HG02885 (cell line): ENCODE results near the gene STC2.
"Not testable (repeated sequence)": the region's sequence is repeated elsewhere in the genome, so short reads cannot be mapped to it uniquely, and the experiment has no call there.

ENCODE experiments used
- ATAC-seq: cut with Tn5 transposase; IDR thresholded peaks from one replicate; pipeline ENCODE4 v1.9.1; 2021; ENCODE audit warnings: mild to moderate bottlenecking; ENCODE audit not compliant: unreplicated experiment, poor library complexity

Gene STC2, protein sequence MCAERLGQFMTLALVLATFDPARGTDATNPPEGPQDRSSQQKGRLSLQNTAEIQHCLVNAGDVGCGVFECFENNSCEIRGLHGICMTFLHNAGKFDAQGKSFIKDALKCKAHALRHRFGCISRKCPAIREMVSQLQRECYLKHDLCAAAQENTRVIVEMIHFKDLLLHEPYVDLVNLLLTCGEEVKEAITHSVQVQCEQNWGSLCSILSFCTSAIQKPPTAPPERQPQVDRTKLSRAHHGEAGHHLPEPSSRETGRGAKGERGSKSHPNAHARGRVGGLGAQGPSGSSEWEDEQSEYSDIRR

DNA sequence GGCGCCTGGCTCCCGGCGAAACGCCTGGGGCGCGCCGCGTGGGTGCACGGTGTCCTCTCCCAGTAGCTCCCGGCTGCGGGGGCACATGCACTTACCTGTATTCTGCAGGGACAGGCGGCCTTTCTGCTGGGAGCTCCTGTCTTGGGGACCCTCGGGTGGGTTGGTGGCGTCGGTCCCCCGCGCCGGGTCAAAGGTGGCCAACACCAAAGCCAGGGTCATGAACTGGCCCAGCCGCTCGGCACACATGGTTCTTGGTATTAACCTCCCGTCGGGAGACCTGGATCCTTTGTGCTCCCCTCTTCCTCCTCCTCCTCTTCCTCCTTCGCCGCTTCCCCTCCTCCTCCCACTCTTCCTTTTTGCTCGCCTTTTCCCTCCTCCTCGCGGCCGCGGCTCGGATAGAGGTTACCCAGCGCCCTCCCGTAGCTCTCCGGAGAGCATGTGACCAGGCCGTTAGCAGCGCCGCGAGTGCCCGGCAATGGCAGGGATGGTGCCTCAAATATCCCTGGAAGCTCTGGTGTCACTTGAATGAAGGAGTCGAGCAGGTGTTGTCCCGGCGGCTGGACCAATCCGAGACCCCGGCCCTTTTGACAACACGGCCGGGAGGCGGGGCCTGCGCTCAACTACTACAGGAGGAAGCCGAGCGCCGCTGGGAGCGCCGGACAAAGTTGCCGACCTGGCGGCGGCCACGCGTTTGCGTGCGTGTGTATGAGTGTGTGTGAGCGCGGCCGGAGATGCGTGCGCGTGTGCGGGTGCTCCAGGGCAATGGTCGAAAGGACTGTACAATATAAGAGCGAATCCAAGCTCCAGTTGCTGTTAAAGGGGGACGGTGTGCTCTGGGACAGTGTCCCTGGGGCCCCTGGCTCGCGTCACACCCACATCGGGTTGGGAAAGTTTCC, at the start of gene STC2:
Gene STC2, minus strand, starts transcription at position 467 of the 896 bp plus-strand sequence. Its CDS starts 221 bp downstream, at position 246.
- peak; percentile 54 for ATAC-seq

DNA sequence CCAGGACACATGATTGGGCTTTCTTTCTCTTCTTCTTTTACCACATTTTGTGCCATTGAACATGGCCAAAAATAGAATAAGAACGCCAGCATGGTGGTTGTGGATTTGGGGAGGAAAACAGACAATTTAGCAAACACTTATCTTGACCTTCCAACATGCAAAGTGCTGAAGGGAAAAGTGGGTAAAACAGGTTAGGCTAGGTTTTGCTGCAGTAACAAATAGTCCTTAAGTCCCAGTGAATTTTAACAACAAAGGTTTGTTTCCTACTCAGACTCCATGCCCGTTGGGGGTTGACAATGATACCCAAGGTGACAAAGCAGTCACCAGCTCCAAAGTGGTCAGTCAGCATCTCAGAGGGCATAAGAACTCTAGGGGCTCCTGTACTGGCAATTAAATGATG, 43.2 kb upstream of the STC2 start:
- ATAC-seq: no peak

DNA sequence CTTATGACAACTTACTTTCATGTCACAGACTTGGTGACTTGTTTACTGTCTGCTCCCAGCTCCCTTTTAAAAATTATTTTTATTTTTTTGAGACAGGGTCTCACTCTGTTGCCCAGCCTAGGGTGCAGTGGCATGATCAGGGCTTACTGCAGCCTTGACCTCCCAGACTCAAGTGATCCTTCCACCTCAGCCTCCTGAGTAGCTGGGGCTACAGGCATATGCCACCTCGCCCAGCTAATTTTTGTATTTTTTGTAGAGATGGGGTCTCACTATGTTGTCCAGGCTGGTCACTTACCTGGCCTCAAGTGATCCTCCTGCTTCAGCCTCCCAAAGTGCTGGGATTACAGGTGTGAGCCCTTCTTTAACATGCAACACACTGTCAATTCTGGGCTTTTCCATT, 35.2 kb upstream of the STC2 start:
- ATAC-seq: not testable (repeated sequence)

DNA sequence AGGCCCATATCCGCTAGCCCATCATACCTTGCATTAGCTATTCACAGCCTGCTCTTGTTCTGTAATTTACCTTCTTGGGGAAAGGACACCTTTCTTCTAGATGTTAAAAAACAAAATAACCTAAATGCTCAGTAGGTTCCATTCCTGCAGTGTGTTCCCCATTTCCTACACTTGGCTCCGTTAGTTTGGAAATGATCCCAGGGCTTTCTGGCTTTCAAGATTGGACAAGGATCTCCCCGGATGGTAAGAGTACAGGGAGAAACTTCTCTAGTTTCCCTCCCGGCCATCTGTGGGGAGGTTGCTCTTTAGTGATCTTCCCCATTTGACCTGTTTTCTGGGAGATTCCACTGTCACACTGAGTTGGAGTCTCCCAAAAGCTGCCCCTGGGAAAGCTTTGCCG, 27.3 kb upstream of the STC2 start:
- ATAC-seq: no peak

DNA sequence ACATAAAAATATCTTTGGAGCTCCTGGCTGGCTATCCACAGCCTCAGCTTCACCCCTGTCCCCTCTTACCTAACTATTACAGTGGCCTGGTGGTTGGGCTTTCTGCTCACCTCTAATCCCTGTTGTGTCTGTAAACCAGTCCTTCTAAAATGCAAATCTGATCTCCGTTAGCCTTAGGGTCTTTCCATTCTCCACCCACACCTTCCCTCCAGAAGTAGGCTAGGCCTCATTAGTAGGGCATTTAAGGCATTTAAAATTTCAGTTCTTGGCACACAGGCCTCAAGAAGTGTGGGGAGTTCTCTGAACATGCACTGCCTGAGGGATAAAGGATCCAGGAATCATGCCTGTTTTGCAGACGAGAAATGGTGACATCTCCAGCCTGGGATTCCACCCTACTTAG, 26.4 kb upstream of the STC2 start:
- no peak for ATAC-seq

DNA sequence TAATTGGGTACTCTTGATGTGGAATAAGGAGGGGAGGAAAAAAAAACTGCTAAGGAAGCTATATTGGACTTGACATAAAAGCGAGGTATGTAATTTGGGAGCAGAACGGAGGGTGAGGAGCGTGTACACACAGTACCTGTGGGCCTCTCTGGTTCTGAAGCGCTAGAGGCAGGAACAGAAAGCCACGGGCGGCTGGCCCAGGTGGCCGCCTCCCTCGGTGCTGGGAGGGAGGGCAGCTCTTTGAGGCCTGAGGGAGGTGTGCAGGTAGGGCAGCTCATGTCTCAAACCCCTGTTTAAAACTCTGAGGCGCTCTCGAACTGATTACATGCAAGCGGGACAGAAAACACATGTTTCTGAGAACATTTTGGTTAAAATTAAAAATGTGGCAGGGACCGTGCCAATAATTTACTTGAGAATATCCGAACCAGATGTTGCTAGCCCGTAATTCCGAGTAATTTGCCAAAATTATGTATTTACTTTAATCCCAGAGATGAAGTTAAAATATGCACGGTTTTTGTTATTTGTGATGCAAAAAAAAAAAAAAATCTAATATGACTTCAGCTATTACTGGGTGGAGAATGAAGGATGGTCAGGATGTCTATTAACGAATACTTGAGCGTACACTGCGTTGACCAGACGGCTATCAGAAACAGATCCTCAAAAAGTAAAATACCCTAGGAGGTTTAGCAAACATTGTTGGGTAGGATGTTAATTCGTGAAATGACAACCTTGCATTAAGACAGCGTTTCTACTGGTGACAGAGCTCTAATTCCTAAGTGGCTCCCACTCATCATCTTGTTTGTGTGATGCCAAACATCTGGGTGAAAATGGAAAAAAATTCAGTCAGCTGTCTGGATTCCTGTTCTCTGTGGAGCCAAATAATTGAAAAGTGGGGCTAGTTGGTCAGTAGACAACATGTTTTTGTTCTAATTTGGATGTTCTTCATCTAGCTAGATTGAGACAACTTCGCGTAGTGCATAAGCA, 24.4 kb upstream of the STC2 start:
- no peak for ATAC-seq

DNA sequence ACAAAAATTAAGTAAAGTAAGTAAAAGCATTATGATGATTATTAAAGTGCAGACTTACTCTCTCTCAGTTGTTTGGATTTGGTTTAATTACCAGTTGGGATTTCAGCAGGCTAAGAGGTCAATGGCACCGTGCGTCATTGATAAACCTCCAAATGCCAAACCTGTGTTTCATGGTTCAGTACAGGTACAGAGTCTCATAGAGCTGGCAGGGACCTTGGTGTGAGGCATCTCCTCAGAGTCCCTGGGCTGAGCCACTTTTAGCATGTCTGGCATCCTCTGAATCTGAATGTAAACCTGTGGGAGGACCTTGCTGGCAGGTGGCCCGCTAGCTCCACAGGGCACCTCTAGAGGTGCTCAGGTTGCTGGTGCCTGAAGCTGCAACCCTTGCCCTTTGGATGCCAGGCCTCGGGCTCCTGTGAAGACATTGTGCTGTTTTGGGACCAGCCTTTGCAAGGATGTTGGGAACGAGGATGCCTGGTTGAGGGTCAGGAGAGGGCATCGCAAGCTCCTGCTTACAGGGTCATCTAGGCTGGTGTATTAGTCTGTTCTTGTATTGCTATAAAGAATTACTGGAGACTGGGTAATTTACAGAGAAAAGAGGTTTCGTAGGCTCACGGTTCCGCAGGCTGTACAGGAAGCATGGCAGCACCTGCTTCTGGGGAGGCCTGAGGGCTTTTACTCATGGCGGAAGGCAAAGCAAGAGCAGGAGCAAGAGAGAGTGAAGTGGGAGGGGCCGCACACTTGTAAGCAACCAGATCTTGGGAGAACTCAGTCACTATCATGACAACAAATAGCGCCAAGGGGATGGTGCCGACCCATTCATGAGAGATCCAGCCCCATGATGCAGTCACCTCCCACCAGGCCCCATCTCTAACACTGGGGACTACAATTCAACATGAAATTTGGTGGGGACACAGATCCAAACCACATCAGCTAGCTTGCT, 14.9 kb upstream of the STC2 start:
- ATAC-seq: no peak

DNA sequence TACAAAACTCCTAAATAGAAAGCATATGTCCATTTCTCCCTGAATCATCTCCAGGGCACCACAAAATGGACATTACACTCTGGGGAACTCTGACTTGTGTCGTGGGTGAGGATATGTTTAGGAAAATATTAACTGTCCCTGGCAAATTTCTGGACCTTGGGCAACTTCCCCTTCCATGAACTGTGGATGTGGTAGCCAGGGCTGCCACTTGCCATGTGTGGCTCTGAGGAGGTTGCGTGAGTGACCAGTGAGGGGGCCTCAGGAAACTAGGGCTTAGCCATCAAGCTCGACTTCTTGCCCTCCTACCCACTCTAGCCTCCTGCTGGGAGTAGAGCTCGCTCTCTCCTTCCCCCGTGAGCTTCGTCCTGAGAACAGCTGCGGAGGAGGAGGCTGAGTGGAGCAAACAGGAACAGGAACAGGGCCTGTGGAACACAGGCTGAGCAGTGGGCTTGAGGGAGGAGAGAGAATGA, 13.8 kb upstream of the STC2 start:
- no peak for ATAC-seq

DNA sequence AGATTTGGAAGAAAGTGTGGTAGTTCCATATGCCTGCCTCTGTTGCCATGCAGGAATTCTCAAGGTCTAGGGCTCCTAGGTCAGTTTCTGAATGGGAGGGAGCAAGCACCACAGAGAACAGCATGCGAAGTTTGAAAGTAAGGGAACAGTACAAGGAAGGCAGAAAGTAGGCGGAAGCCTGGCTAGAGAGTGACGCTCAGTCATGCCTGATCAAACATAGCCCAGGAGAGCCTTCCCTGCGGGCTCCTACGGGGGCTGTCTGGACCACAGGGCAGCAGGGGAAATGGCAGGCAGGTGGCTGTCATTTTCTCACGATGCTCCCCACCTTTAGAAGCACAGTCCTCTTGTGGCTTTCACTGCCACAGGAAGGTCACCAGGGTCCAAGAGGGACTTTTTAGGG, 12.8 kb upstream of the STC2 start:
- ATAC-seq: no peak

DNA sequence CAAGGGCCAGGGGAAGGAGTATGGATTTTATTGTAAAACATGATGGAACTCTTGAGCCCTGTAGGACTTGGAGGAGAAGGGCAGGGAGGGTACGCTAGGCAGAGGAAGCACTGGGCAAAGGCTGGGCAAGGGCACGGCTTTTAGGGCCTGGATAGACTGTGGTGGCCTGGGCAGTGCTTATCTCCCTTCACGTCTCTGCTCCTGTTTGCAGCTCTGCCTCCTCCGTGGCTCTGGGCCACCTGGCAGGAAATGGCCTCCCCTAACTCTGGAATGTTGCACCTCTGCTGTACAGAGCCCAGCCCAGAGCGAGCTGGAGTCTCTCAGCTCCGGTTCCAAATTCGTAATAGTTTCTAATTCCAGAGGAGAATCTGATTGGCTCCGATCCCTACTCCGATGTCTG, 12.2 kb upstream of the STC2 start:
- ATAC-seq: no peak

DNA sequence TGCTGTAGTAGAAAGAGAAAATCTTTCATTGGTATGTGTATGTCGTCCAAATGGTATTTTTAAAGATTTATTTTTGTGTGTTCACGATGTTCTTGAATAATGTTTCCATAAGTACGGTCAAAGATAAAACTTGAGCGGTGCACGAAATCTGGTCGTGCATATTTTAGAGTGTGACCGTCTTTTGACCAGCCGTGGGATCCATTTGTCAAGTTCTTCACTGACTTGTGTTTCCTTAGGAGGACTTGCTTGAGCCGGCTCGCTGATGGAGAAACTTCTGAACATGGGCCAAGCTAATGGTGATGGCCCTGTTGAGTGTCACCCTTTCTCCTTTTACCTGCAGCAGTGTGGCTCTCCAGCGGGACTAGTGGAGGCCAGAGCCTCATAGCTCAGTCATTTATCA, 11.1 kb upstream of the STC2 start:
- no peak for ATAC-seq

DNA sequence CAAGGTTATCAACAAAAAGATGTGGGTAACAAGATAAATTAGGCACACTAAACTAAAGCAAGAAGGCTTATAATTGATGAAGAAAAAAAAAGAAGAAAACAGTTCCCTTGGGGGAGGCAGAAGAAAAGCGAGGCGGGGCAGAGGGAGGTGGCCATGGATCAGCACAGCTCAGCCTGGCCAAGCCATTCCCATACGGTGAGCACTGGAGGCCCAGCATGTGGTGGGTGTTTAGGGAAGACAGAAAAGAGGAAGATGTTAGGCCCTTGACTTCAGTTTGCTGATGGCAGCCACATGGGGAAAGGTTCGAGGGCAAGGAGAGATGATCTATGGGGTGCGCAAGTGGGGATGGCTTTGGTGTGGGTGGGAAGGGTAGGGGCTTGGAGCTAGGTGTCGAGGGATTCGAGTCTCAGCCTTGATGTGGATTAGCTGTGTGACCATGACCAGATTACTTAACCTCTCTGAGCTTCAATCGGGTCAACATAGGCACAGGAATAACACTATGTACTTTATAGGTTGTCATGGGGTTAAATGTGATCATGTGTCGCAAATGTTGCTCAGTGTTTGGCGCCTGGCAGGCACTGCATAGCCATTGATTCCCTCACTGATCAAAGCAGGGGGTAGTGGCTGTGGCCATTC, 10.3 kb upstream of the STC2 start:
- no peak for ATAC-seq

DNA sequence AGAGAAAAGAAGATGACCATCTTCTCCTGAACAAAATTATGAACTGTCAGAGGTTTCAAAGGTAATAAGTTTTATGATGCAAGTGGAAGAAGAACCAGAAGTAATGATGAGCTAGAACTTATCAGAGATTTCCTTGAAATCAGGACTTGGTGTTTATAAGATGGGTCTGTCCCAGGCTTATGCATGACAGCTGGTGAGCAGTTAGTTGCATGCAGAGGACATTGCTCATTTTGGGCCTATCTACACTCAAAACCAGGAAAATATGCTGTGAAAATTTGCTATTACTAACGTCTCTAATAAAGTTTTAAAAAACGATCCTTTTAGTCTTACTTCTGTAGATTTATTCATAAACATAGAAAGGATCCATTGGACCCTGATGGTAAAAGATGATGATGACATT, 6.6 kb upstream of the STC2 start:
- no peak for ATAC-seq

DNA sequence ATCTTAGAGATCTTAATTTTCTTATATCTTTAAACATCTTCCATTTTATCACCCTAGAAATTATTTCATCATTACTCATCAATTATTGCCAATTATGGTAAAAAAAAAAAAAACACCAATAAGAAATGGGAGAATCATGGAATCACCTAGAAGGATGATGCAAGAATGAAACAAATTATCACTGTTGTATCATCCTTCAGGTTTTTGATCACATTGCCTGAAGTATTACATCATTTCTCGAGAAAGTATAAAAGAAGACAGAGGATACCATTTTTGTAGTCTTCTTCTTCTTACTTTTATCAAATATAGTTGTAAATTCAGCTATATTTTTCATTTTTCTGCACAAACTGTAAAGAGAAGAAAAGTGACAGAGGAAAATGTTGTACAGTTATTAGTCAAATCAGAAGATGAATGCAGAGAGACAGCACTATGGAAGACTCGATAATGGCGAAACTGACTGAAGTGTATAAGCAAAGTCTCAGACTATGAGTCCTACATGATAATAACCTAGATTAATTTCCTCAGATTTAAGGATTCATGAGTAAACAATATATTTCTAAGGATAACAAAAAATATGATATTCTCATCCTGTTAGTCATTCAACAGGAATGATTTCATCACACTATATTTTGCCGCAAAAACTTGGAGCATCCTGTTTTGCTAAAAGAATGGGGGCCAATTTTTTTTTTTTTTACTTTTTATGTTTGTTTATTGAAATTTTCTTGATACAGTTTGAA, 5.9 kb upstream of the STC2 start:
- ATAC-seq: no peak

DNA sequence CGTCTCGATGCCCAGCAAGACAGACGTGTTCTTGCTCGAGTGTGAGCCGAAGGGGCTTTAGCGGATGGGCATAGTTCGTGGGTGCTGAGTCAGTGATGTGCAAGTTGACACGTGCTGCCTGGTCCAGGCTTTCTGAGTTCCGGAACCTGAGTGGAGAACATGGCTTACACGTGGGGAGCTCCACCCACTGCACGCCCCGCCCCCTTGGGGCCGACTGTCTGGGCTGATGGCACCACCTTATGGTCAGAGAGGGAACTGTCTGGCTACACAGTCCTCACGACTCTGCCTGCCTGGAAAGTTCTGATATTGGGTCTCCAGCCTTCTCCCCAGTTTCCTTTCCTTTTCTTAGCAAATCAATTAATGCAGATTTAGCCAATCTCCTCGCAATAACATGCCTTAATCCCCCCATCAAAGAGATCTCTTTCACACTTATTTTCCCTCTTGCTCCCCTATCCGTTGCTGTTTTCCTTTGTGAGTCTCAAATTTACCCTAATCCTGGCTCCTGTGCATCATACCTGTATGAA, 3.8 kb upstream of the STC2 start:
- peak; percentile 71 for ATAC-seq

DNA sequence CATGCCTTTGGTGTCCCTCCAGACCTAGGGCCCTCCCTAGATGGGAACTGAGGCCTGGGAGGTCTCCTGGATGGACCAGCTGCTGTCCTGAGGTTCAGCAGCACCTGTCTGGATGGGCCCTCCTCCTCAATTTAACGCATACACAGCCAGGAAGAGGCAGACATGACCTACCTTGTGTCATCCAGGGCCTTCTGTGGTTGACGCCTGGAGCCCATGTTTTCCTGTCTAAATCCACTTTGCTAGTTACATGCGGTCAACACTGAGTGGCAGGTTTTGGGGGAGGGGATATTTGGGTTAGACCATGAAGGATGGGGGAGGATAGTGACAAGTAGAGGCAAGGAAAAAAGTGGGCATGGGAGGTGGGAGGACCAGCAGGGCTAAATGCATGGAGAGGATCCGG, 3.1 kb upstream of the STC2 start:
- no peak for ATAC-seq

DNA sequence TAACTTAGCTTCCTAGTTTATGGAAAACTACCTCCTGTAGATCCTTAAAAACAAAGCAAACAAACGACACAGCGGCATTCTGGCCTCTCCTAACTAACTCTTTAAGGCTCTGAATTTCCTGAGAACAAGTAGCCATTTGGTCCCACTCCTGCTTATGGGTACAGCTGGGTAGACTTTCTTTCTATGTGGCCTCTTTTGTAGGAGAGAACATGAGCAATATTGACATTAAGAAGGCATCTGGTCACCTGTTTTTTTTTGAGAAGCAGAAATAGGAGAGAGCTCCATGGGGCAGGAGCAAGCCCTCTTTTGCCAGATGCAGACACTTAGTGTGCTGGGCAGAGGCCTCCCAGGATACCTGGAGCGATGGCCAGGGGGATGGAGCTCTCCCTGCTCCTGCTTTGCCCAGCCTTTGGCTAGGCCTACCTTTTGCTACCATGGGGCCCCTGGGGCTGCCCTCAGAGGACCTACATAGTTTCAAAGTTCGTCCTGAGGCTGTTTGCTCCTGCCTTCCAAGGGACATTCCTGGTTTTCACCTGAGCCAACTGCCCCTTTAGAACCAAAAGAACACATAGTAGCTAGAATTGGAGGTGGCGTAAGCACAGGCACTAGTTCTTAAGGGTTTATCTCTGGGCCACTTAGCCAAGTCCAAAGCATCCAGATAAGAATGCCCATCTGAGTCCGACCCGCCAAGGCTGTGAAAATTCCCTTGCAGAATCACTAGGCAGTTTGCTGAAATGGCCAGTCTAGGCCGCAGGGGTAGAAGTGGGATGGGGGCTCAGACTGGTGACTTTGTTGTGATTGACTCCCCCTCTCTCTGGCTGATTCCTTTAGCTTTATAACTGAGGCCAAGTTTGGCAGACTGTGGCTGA, 2.4 kb upstream of the STC2 start:
- no peak for ATAC-seq
